ENCODE results near the gene TEX13B.

The TEX13B gene

DNA sequence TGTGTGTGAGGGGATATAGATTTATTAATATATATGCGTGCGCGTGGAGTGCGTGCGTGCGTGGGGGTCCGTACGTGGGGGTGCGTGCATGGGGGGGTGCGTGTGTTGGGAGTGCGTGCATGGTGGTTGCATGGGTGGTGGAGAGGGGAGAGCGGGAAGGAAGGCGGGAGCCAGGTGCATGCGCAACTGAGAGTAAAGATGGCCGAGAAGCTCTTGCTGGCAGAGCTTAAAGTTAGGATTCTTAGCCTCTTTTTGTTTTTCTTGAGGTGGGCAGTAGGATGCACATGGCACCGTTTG, 45.8 kb downstream of the TEX13B start:
- DNase-seq (ENCODE audit: low read depth), result no peak

GRCh38 chrX:107935664-107936433, 46.3 kb downstream of the TEX13B start:
- no peak for DNase-seq (ENCODE audit: low read depth)

DNA sequence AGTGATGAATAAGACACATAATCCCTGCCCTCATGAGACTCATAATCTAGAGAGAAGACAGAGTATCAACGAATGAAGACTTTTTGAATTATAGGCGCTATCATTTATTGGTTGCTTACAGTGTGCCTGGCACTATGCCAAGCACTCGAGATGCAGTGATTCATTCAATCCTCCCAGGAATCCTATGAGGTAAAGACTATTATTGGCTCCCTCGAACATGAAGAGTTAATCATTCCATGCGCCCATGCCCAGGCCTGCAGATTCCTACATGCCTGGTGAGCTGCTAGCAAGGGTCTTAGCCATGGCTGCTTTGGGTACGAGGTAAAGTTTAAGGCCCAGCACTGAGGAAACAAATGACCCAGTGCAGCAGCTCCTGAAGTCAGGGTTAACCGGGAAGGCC, 47.0 kb downstream of the TEX13B start:
- DNase-seq (ENCODE audit: low read depth), result no peak

DNA sequence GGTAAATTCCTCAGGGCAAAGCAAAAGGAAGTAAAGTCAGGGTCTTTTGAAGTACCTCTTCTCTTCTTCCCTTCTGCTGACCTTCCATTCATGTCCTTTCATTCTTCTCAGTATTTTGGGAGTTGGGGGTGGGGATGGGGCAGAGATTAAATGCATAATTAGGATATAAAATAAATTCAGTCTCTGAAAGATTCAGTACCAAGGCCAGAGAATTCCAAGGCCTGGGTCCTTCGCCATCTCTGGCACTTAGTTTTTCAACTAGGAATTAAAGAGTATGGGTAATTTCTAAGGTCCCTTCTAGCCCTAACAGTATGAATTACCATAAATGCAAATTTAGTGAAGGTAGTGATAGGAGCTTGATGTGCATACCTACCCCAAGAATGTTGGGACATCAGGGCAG, 47.9 kb downstream of the TEX13B start:
- no peak for DNase-seq (ENCODE audit: low read depth)

All from stimulated activated CD8-positive, alpha-beta memory T cell treated with anti-CD3 and anti-CD28 coated beads, Interleukin-4, amount 100 ng/mL, for 24 hours (primary cell).